GM23248 (cell line): ENCODE results near the gene GMNN.

ENCODE experiments used
- EZH2 ChIP-seq: fragments of 200-600 bp; sonication (generic); IDR thresholded peaks from 2 replicates; pipeline ENCODE4 v1.6.1; 2018; ENCODE audit warnings: antibody characterized with exemption, mild to moderate bottlenecking; ENCODE audit not compliant: insufficient read depth, poor library complexity, severe bottlenecking
- EZH2phosphoT487 ChIP-seq: fragments of 200-600 bp; sonication (generic); IDR thresholded peaks from 2 replicates; pipeline ENCODE4 v1.6.1; 2018; ENCODE audit warnings: antibody characterized with exemption, moderate library complexity, mild to moderate bottlenecking, low read depth; ENCODE audit not compliant: insufficient read depth

DNA sequence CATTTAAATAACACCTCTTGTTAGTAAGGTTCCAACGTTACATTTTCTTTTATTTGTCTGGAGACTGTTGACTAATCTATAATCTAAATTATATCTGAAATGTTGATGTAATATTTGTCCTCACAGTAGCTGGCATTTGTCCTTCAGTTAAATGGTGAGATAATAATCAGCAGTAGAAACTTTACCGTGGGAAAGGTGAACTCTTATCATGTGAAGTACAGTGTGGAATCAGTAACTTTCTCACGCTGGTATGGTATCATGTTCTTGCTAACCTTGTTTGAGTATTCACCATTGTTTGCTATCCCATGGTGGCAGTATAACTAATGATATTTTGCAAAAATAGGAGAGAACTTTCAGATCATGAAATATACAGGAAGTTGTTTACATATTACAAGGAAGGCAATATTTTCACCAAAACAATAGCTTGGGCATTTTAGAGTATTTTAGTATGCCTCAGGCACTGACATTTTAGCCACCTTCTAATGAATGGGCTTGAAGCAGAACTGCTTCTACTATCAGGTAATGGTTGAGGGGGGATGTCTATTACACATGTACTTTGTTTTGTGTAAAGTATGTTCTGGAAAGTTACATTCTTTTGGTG lies 4.8 kb downstream of the GMNN start:
- TF ChIP-seq EZH2phosphoT487, result no peak
- no peak for TF ChIP-seq EZH2
